Measurements from ENCODE around the gene NDRG2.

Gene NDRG2

DNA sequence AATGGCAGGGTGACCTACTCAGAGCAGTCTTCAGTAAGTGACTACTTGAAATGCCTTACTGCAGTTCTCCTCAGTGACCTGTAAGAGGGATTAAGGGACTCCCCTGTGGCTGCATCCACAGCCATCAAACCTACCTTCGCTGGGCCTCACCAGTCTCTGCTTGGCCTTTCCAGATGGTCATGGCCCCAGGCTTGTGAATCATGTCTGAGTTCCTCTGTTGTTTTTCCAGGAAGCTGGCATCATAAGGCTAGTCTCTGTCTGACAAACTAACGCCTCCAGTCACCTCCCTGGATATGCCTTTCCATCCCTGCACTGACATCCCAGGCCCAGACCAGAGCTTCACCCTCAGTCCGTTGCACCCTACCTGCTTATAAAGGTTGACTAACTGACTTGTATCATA is 55.5 kb downstream of the NDRG2 start:
- no peak for DNase-seq (ENCODE audit: low spot score)
